ENCODE data around the gene TPCN1.

TPCN1 gene

GRCh38 chr12:113248051-113248825 is 27.0 kb downstream of the TPCN1 start:
- peaks cover 38% of the 10 kb centered on the region for H3K4me1 ChIP-seq (ENCODE audit: insufficient read depth, poor library complexity, severe bottlenecking)

GRCh38 chr12:113248842-113249435 is 27.7 kb downstream of the TPCN1 start:
- H3K4me1 ChIP-seq (ENCODE audit: insufficient read depth, poor library complexity, severe bottlenecking), result peaks cover 32% of the 10 kb centered on the region
- TF ChIP-seq CTCF (IDR thresholded peaks at IDR 0.05; ENCODE audit: poor library complexity, severe bottlenecking), result no peak
- no peak for DNase-seq (ENCODE audit: low spot score)
- H3K36me3 ChIP-seq (ENCODE audit: low read depth), result peaks cover 25% of the 10 kb centered on the region
- no peak overlapping the region for H3K4me3 ChIP-seq (ENCODE audit: severe bottlenecking)
- H3K27me3 ChIP-seq (ENCODE audit: insufficient read depth, poor library complexity, severe bottlenecking), result no peaks in the 10 kb centered on the region
- no peak overlapping the region for H3K27ac ChIP-seq (ENCODE audit: poor library complexity, severe bottlenecking)
- ATAC-seq (ENCODE audit: low read depth), result no peak
- no peaks in the 10 kb centered on the region for H3K9me3 ChIP-seq (ENCODE audit: severe bottlenecking)

More at GRCh38 chr12:113248051-113248825, 27.0 kb downstream of the TPCN1 start:
- ATAC-seq (ENCODE audit: low read depth), result no peak
- TF ChIP-seq CTCF (IDR thresholded peaks at IDR 0.05; ENCODE audit: poor library complexity, severe bottlenecking), result no peak
- no peak for DNase-seq (ENCODE audit: low spot score)
- H3K9me3 ChIP-seq (ENCODE audit: severe bottlenecking), result no peaks in the 10 kb centered on the region
- H3K27ac ChIP-seq (ENCODE audit: poor library complexity, severe bottlenecking), result peak overlapping the region; percentile 98
- H3K36me3 ChIP-seq (ENCODE audit: low read depth), result peaks cover 25% of the 10 kb centered on the region
- H3K27me3 ChIP-seq (ENCODE audit: insufficient read depth, poor library complexity, severe bottlenecking), result no peaks in the 10 kb centered on the region
- H3K4me3 ChIP-seq (ENCODE audit: severe bottlenecking), result no peak overlapping the region

- Histone ChIP-seq H3K4me1 (ENCODE audit: insufficient read depth, poor library complexity, severe bottlenecking) (peaks cover 26% of the 10 kb centered on the region), H3K27ac (ENCODE audit: poor library complexity, severe bottlenecking) (no peak overlapping the region), H3K36me3 (ENCODE audit: low read depth) (peaks cover 25% of the 10 kb centered on the region), H3K4me3 (ENCODE audit: severe bottlenecking) (no peak overlapping the region), H3K9me3 (ENCODE audit: severe bottlenecking) (no peaks in the 10 kb centered on the region), H3K27me3 (ENCODE audit: insufficient read depth, poor library complexity, severe bottlenecking) (no peaks in the 10 kb centered on the region)
- TF ChIP-seq CTCF (IDR thresholded peaks at IDR 0.05; ENCODE audit: poor library complexity, severe bottlenecking), result no peak
- DNase-seq (ENCODE audit: low spot score), result no peak
- no peak for ATAC-seq (ENCODE audit: low read depth)
Measured at GRCh38 chr12:113249546-113249945, 28.3 kb downstream of the TPCN1 start.

GRCh38 chr12:113250045-113250444 is 28.8 kb downstream of the TPCN1 start:
- no peak for DNase-seq (ENCODE audit: low spot score)
- no peak for ATAC-seq (ENCODE audit: low read depth)
- no peak overlapping the region for H3K27ac ChIP-seq (ENCODE audit: poor library complexity, severe bottlenecking)
- no peak for TF ChIP-seq CTCF (IDR thresholded peaks at IDR 0.05; ENCODE audit: poor library complexity, severe bottlenecking)
- H3K27me3 ChIP-seq (ENCODE audit: insufficient read depth, poor library complexity, severe bottlenecking), result no peaks in the 10 kb centered on the region
- H3K9me3 ChIP-seq (ENCODE audit: severe bottlenecking), result no peaks in the 10 kb centered on the region
- peaks cover 28% of the 10 kb centered on the region for H3K36me3 ChIP-seq (ENCODE audit: low read depth)
- peaks cover 21% of the 10 kb centered on the region for H3K4me1 ChIP-seq (ENCODE audit: insufficient read depth, poor library complexity, severe bottlenecking)
- no peak overlapping the region for H3K4me3 ChIP-seq (ENCODE audit: severe bottlenecking)

All from RWPE2 (cell line).